HepG2 (cell line): Measurements from ENCODE around the gene PLCB1. TPM values are rescaled to one million over a fixed set of nuclear protein-coding genes. Genes with fewer than 3 reads are reported as not detected.

ENCODE experiments used
- ARNT2 ChIP-seq: sonication (generic); formaldehyde crosslinking; IDR thresholded peaks from 2 replicates; pipeline ENCODE4 v1.8.0; 2022; ENCODE audit warnings: mild to moderate bottlenecking, low read depth, missing genetic modification reagents, moderate library complexity
- ATF4 ChIP-seq, 2 experiments: fragments of 450-650 bp in 1 of 2; sonication (generic) in 1 of 2; formaldehyde crosslinking; IDR thresholded peaks; 2 replicates each; pipeline versions ENCODE4 v1.5.0 to v1.8.0; 2020 to 2022; ENCODE audit warnings: mild to moderate bottlenecking in 1 of 2, missing genetic modification reagents in 1 of 2
- CREM ChIP-seq, 2 experiments: sonication (generic) in 1 of 2; formaldehyde crosslinking in 1 of 2; IDR thresholded peaks; 2 replicates each; pipeline versions ENCODE4 v1.4.0 to v1.6.1; 2016 to 2020; ENCODE audit warnings: antibody characterized with exemption in 1 of 2, mild to moderate bottlenecking in 1 of 2, missing genetic modification reagents in 1 of 2
- ELF1 ChIP-seq: sonication (generic); formaldehyde crosslinking; IDR thresholded peaks from 2 replicates; pipeline ENCODE4 v1.4.0; 2020; ENCODE audit warnings: missing genetic modification reagents
- HOXA3 ChIP-seq: sonication (generic); formaldehyde crosslinking; IDR thresholded peaks from 2 replicates; pipeline ENCODE4 v1.5.0; 2020; ENCODE audit warnings: missing genetic modification reagents
- IRF2 ChIP-seq: IDR thresholded peaks from 2 replicates; pipeline ENCODE4 v1.6.1; 2018; ENCODE audit warnings: missing genetic modification reagents, missing compliant biosample characterization
- PATZ1 ChIP-seq: sonication (generic); formaldehyde crosslinking; IDR thresholded peaks from 2 replicates; pipeline ENCODE4 v1.4.0; 2020; ENCODE audit warnings: missing genetic modification reagents
- SALL1 ChIP-seq: sonication (generic); formaldehyde crosslinking; IDR thresholded peaks from 2 replicates; pipeline ENCODE4 v1.8.0; 2022; ENCODE audit warnings: mild to moderate bottlenecking, missing genetic modification reagents
- SIX1 ChIP-seq: sonication (generic); formaldehyde crosslinking; IDR thresholded peaks from 2 replicates; pipeline ENCODE4 v1.4.0; 2020; ENCODE audit warnings: missing genetic modification reagents, borderline replicate concordance
- SPEN ChIP-seq: sonication (generic); formaldehyde crosslinking; IDR thresholded peaks from 2 replicates; pipeline ENCODE4 v1.5.1; 2020; ENCODE audit warnings: low read depth, mild to moderate bottlenecking, missing genetic modification reagents
- SRF ChIP-seq: IDR thresholded peaks from 2 replicates; pipeline ENCODE4 v1.6.1; 2011; ENCODE audit warnings: mild to moderate bottlenecking, low read depth, low read length, moderate library complexity
- TCF7L2 ChIP-seq: IDR thresholded peaks from 2 replicates; pipeline ENCODE4 v1.6.1; 2011; ENCODE audit warnings: mild to moderate bottlenecking, low read depth, low read length, moderate library complexity
- TSC22D2 ChIP-seq: sonication (generic); formaldehyde crosslinking; IDR thresholded peaks from 2 replicates; pipeline ENCODE4 v1.5.1; 2020; ENCODE audit warnings: missing genetic modification reagents, mild to moderate bottlenecking, borderline replicate concordance
- ZFX ChIP-seq: sonication (generic); formaldehyde crosslinking; IDR thresholded peaks from 2 replicates; pipeline ENCODE4 v1.4.0; 2020; ENCODE audit warnings: mild to moderate bottlenecking, low read depth, missing genetic modification reagents, moderate library complexity
- ZNF12 ChIP-seq: sonication (generic); formaldehyde crosslinking; IDR thresholded peaks from 2 replicates; pipeline ENCODE4 v1.5.0; 2020; ENCODE audit warnings: missing genetic modification reagents
- ZNF24 ChIP-seq: fragments of 450-650 bp; IDR thresholded peaks from 2 replicates; pipeline ENCODE4 v1.6.1; 2017; ENCODE audit warnings: antibody characterized with exemption, mild to moderate bottlenecking
- ZNF569 ChIP-seq: sonication (generic); formaldehyde crosslinking; IDR thresholded peaks from 2 replicates; pipeline ENCODE4 v1.5.0; 2020; ENCODE audit warnings: mild to moderate bottlenecking, missing genetic modification reagents, moderate library complexity, borderline replicate concordance
- polyA plus RNA-seq, 8 experiments: library from polyadenylated mRNA; depleted of rRNA in 3 of 8; stranded (reverse) in 7 of 8; unstranded in 1 of 8; fragments of >200 nt; fragmentation: Illumina TruSeq in 4 of 8; extraction: Trizol in 4 of 8; gene quantifications; 2 replicates each; pipeline versions ENCODE4 v1.2.1 to v1.2.3, GENCODE V29; 2011 to 2016; ENCODE audit warnings: low read depth in 4 of 8, missing spikeins in 1 of 8, mixed read lengths in 1 of 8; ENCODE audit not compliant: insufficient read depth in 1 of 8
- total RNA-seq, 5 experiments: library from RNA; depleted of rRNA; stranded (reverse); fragments of >200 nt; fragmentation: Illumina TruSeq; extraction: Trizol; gene quantifications; 2 replicates each; pipeline ENCODE4 v1.2.3, GENCODE V29; 2016; ENCODE audit warnings: low read depth in 1 of 5
- TF ChIP-seq, protein P1 (sequence below): sonication (generic); formaldehyde crosslinking; IDR thresholded peaks from 2 replicates; pipeline ENCODE4 v1.4.0; 2020; ENCODE audit warnings: mild to moderate bottlenecking, missing genetic modification reagents
- TF ChIP-seq, protein P2 (sequence below): IDR thresholded peaks from 2 replicates; pipeline ENCODE4 v1.6.1; 2018; ENCODE audit warnings: missing genetic modification reagents, mild to moderate bottlenecking, missing compliant biosample characterization

Gene PLCB1
- total and polyA plus RNA-seq, 2 of the 13 experiments (the other 11 are each of a cell fraction or from before 2014, with no cell fraction given): 42.4 to 55.9 TPM

GRCh38 chr20:8190043-8190880, 58.2 kb downstream of the PLCB1 start (continued):
- TF ChIP-seq ATF4 (CRISPR knock-in tag; IDR thresholded peaks at IDR 0.05): peak in 1 of 2 experiments; percentile 53; a peak in 1 of 4 replicates
- 0 out of 2 replicates have a peak, but pooled peaks have one; percentile 57 for TF ChIP-seq TSC22D2 (CRISPR knock-in tag)
- peak; percentile 81; the same call in 1 of the 2 replicates for TF ChIP-seq IRF2 (CRISPR knock-in tag)
- peak; percentile 89 for TF ChIP-seq SALL1
- TF ChIP-seq, protein P1, sequence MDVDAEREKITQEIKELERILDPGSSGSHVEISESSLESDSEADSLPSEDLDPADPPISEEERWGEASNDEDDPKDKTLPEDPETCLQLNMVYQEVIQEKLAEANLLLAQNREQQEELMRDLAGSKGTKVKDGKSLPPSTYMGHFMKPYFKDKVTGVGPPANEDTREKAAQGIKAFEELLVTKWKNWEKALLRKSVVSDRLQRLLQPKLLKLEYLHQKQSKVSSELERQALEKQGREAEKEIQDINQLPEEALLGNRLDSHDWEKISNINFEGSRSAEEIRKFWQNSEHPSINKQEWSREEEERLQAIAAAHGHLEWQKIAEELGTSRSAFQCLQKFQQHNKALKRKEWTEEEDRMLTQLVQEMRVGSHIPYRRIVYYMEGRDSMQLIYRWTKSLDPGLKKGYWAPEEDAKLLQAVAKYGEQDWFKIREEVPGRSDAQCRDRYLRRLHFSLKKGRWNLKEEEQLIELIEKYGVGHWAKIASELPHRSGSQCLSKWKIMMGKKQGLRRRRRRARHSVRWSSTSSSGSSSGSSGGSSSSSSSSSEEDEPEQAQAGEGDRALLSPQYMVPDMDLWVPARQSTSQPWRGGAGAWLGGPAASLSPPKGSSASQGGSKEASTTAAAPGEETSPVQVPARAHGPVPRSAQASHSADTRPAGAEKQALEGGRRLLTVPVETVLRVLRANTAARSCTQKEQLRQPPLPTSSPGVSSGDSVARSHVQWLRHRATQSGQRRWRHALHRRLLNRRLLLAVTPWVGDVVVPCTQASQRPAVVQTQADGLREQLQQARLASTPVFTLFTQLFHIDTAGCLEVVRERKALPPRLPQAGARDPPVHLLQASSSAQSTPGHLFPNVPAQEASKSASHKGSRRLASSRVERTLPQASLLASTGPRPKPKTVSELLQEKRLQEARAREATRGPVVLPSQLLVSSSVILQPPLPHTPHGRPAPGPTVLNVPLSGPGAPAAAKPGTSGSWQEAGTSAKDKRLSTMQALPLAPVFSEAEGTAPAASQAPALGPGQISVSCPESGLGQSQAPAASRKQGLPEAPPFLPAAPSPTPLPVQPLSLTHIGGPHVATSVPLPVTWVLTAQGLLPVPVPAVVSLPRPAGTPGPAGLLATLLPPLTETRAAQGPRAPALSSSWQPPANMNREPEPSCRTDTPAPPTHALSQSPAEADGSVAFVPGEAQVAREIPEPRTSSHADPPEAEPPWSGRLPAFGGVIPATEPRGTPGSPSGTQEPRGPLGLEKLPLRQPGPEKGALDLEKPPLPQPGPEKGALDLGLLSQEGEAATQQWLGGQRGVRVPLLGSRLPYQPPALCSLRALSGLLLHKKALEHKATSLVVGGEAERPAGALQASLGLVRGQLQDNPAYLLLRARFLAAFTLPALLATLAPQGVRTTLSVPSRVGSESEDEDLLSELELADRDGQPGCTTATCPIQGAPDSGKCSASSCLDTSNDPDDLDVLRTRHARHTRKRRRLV (CRISPR knock-in tag): no peak
- TF ChIP-seq PATZ1: 0 out of 2 replicates have a peak, but pooled peaks have one; percentile 26
- TF ChIP-seq TCF7L2: no peak
- TF ChIP-seq ZNF24: no peak
- TF ChIP-seq HOXA3 (CRISPR knock-in tag): peak; percentile 81
- no peak for TF ChIP-seq ZNF569 (CRISPR knock-in tag)
- peak; percentile 51; the same call in 1 of the 2 replicates for TF ChIP-seq ZNF12 (CRISPR knock-in tag)
- peak; percentile 26; the same call in 1 of the 2 replicates for TF ChIP-seq ELF1 (CRISPR knock-in tag)
- peak; percentile 70 for TF ChIP-seq ZFX (CRISPR knock-in tag)
- peak; percentile 37; the same call in 1 of the 2 replicates for TF ChIP-seq SIX1
- 0 out of 2 replicates have a peak, but pooled peaks have one; percentile 21 for TF ChIP-seq ARNT2 (CRISPR knock-in tag)
- TF ChIP-seq SRF: 0 out of 2 replicates have a peak, but pooled peaks have one; percentile 32
- TF ChIP-seq SPEN (CRISPR knock-in tag): peak; percentile 47; the same call in 1 of the 2 replicates
- TF ChIP-seq, protein P2, sequence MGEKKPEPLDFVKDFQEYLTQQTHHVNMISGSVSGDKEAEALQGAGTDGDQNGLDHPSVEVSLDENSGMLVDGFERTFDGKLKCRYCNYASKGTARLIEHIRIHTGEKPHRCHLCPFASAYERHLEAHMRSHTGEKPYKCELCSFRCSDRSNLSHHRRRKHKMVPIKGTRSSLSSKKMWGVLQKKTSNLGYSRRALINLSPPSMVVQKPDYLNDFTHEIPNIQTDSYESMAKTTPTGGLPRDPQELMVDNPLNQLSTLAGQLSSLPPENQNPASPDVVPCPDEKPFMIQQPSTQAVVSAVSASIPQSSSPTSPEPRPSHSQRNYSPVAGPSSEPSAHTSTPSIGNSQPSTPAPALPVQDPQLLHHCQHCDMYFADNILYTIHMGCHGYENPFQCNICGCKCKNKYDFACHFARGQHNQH: peak; percentile 88
- peak; percentile 60; the same call in 1 of the 2 replicates for TF ChIP-seq CREM (IDR thresholded peaks at IDR 0.05)
- no peak for TF ChIP-seq CREM (CRISPR knock-in tag; IDR thresholded peaks at IDR 0.05)
